Erythroblast (primary cell): ENCODE measurements around the gene ARHGEF1.

Source experiments
- GATA1 ChIP-seq: IDR thresholded peaks from 2 replicates; pipeline ENCODE4 v1.6.1; 2011; ENCODE audit warnings: low read depth, mild to moderate bottlenecking, control low read depth, low read length, moderate library complexity
- POLR2A ChIP-seq: IDR thresholded peaks from 2 replicates; pipeline ENCODE4 v1.6.1; 2011; ENCODE audit warnings: mild to moderate bottlenecking, low read length

GRCh38 chr19:41851456-41851855 lies 31.5 kb upstream of the ARHGEF1 start:
- no peak for TF ChIP-seq POLR2A
- no peak for TF ChIP-seq GATA1
